Fibroblast of mammary gland (primary cell): ENCODE data around the gene ODAD2.

Experiments
- DNase-seq: peaks from one replicate; pipeline ENCODE4 v3.0.0-alpha.2; 2010; ENCODE audit warnings: low read depth
- H3K4me3 ChIP-seq: 2 replicates; pipeline ENCODE4 v1.5.1; 2011; ENCODE audit warnings: low read depth, mild to moderate bottlenecking, low read length, moderate library complexity; ENCODE audit not compliant: control insufficient read depth
- TF ChIP-seq, protein P1 (sequence below): conservative IDR thresholded peaks from 2 replicates; pipeline ENCODE4 v1.5.1; 2011; ENCODE audit warnings: low read depth, low read length, inconsistent platforms; ENCODE audit not compliant: control insufficient read depth, insufficient read depth

The ODAD2 gene

DNA sequence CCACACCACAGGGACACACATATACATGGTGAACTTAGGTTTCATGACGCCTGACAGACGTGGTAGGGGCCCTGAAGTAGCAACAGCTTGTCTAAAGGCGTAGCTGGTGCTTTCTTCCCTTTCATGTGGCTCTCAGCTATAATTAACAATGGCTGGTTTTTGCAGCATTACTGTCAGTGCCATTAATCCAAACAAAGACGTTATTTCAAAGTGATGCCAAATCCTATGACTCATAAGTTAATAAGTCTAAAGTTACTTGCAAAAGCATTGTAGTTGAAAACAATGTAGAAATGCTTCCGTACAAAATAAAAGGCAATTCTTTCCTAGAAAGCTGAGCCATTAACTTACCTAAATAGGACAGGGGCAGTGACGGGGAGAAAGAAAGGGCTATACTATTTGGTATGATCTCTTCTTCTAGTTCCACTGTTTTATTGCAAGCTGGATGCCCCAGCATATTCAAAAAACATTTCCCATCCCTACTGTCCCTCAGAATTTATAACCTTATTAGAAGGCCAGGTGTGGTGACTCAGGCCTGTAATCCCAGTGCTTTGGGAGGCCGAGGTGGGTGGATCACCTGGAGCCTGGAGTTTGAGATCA lies 105.4 kb downstream of the ODAD2 start:
- DNase-seq: peak; percentile 47
- TF ChIP-seq, protein P1, sequence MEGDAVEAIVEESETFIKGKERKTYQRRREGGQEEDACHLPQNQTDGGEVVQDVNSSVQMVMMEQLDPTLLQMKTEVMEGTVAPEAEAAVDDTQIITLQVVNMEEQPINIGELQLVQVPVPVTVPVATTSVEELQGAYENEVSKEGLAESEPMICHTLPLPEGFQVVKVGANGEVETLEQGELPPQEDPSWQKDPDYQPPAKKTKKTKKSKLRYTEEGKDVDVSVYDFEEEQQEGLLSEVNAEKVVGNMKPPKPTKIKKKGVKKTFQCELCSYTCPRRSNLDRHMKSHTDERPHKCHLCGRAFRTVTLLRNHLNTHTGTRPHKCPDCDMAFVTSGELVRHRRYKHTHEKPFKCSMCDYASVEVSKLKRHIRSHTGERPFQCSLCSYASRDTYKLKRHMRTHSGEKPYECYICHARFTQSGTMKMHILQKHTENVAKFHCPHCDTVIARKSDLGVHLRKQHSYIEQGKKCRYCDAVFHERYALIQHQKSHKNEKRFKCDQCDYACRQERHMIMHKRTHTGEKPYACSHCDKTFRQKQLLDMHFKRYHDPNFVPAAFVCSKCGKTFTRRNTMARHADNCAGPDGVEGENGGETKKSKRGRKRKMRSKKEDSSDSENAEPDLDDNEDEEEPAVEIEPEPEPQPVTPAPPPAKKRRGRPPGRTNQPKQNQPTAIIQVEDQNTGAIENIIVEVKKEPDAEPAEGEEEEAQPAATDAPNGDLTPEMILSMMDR: no peak
- no peak overlapping the region for H3K4me3 ChIP-seq

DNA sequence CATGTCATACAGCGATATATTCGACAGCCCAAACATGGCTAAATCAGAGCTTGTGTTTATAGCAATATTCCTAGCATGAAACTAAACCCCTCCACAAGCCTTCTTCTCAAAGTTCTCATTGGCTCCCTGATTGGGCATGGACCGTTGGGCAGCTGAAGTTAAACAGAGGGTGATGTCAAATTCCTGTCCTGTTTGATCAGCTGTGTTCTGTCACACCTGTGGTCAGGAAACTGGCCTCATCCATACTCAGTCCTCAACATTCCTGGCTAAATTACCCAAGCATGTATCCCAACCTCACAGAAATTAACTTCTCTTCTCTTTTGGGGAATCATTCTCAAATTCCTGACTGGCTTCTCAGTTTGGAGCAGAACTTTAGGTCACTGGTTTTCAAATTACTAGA lies 107.9 kb downstream of the ODAD2 start:
- no peak for DNase-seq
- TF ChIP-seq, protein P1: no peak

GRCh38 chr10:27889518-27889917 lies 109.4 kb downstream of the ODAD2 start:
- H3K4me3 ChIP-seq: no peak overlapping the region
- TF ChIP-seq, protein P1: no peak
- no peak for DNase-seq

More for the DNA sequence above, 107.9 kb downstream of the ODAD2 start:
- H3K4me3 ChIP-seq: no peak overlapping the region

- TF ChIP-seq, protein P1: no peak
- DNase-seq: no peak
- H3K4me3 ChIP-seq: no peak overlapping the region
These were observed 114.7 kb downstream of the ODAD2 start for GRCh38 chr10:27884185-27884641.

DNA sequence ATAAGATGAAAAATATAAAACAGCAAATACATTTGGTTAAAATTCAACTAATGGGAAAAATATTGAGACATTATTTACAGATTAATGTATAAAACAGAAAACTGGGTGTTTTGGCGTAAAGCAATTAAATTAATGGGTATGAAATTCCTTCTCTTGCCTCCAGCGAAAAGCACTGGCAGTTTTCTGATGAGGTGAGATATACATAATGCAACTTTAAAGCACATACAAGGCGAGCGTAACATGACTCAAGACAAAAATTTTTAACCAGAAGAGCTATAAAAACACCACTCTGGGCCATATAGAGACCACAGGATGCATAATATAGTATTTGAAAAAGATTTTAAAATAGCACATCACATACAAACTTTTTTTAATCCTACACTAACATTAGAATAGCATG lies 120.6 kb downstream of the ODAD2 start:
- no peak for DNase-seq
- TF ChIP-seq, protein P1: no peak
- H3K4me3 ChIP-seq: no peak overlapping the region

DNA sequence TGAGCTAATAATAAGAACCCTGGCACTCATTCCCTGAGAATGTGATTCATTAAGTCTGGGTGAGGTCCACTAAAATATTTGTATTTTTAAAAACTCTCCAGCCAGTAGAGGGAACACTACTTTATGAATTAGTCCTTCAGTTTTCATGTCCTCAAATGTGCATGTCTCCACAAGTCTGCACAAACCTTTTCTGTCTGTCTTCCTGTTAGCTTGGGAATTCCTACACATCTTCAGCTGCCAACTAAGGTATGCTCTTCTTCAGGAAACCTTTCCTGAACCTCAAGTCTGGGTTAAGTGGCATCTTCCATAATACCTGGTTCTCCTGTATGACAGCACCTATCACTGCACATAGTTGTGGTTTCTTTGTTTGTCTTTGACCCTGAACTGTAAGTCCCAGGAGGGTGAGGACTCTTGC lies 133.7 kb downstream of the ODAD2 start:
- peak; percentile 10 for DNase-seq
- H3K4me3 ChIP-seq: no peak overlapping the region
- TF ChIP-seq, protein P1: no peak

- DNase-seq: no peak
- TF ChIP-seq, protein P1: no peak
- H3K4me3 ChIP-seq: no peak overlapping the region
These were observed 137.1 kb downstream of the ODAD2 start for GRCh38 chr10:27861781-27862180.
